Measurements from ENCODE around the gene MAZ. TPM values are rescaled to one million over a fixed set of nuclear protein-coding genes. Genes with fewer than 3 reads are reported as not detected.
A peak's percentile ranks its signal among the peaks of the same experiment; 100 is the strongest.

MAZ gene
- total and polyA plus RNA-seq, 2 of the 13 experiments (the other 11 are each of a cell fraction or from before 2014, with no cell fraction given): 203 to 277 TPM

- 0 out of 2 replicates have a peak, but pooled peaks have one; percentile 55 for TF ChIP-seq FOXO4 (CRISPR knock-in tag; conservative IDR thresholded peaks at IDR 0.05)
- TF ChIP-seq POGZ (CRISPR knock-in tag; IDR thresholded peaks at IDR 0.05): peak; percentile 90
- TF ChIP-seq GPBP1L1 (CRISPR knock-in tag; IDR thresholded peaks at IDR 0.05): no peak
- TF ChIP-seq SRSF1 (optimal IDR thresholded peaks at IDR 0.05; ENCODE audit: low read depth, low read length): no peak
- TF ChIP-seq ZBTB25 (CRISPR knock-in tag; IDR thresholded peaks at IDR 0.05): peak; percentile 81
- TF ChIP-seq GMEB2 (CRISPR knock-in tag; IDR thresholded peaks at IDR 0.05; ENCODE audit: low read depth): no peak
- TF ChIP-seq KLF16 (CRISPR knock-in tag; IDR thresholded peaks at IDR 0.05): peak in 1 of 2 experiments; percentile 86; a peak in 2 of 4 replicates
- peak; percentile 65; the same call in 1 of the 2 replicates for TF ChIP-seq JUNB (CRISPR knock-in tag; IDR thresholded peaks at IDR 0.05; ENCODE audit: borderline replicate concordance)
- peak; percentile 7; the same call in 1 of the 2 replicates for TF ChIP-seq TIGD3 (CRISPR knock-in tag; IDR thresholded peaks at IDR 0.05; ENCODE audit: borderline replicate concordance)
- 0 out of 2 replicates have a peak, but pooled peaks have one; percentile 62 for TF ChIP-seq ZNF569 (CRISPR knock-in tag; IDR thresholded peaks at IDR 0.05; ENCODE audit: borderline replicate concordance)
- peak; percentile 73; the same call in 1 of the 2 replicates for TF ChIP-seq SOX13 (IDR thresholded peaks at IDR 0.05)
- peak in 1 of 2 experiments; percentile 93; a peak in 2 of 4 replicates for TF ChIP-seq SOX13 (CRISPR knock-in tag; conservative IDR thresholded peaks at IDR 0.05 in 1 of 2, IDR thresholded peaks at IDR 0.05 in 1 of 2)
- TF ChIP-seq RNF219 (CRISPR knock-in tag; IDR thresholded peaks at IDR 0.05): 0 out of 2 replicates have a peak, but pooled peaks have one; percentile 59
- TF ChIP-seq THAP7 (CRISPR knock-in tag; IDR thresholded peaks at IDR 0.05): 0 out of 2 replicates have a peak, but pooled peaks have one; percentile 61
- TF ChIP-seq ZNF329 (CRISPR knock-in tag; IDR thresholded peaks at IDR 0.05; ENCODE audit: low read depth): no peak
- TF ChIP-seq MED8 (CRISPR knock-in tag; IDR thresholded peaks at IDR 0.05; ENCODE audit: insufficient replicate concordance): peak; percentile 58
Measured at GRCh38 chr16:29765167-29766032, 40.9 kb upstream of the MAZ start (continued).

Measured in HepG2 (cell line).